ENCODE measurements around the gene ATP8A1.

The ATP8A1 gene

DNA sequence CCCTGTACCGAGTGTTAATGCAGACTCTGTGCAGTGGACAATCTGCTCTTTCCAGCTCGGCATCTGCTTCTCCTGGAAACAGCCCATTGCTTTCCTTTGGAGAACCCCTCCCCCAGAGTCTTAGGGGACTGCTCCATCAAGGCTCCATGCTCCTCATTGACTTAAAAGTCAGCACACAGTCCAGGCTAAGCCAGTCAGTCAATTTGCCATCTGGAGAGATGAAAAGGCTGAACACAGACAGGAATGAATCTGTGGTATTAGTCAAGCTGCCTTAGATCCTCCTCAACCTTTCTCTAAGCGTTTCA is 20.3 kb downstream of the ATP8A1 start:
- no peak overlapping the region for H3K4me3 ChIP-seq (ENCODE audit: low read depth, low read length)
- TF ChIP-seq, protein P1, sequence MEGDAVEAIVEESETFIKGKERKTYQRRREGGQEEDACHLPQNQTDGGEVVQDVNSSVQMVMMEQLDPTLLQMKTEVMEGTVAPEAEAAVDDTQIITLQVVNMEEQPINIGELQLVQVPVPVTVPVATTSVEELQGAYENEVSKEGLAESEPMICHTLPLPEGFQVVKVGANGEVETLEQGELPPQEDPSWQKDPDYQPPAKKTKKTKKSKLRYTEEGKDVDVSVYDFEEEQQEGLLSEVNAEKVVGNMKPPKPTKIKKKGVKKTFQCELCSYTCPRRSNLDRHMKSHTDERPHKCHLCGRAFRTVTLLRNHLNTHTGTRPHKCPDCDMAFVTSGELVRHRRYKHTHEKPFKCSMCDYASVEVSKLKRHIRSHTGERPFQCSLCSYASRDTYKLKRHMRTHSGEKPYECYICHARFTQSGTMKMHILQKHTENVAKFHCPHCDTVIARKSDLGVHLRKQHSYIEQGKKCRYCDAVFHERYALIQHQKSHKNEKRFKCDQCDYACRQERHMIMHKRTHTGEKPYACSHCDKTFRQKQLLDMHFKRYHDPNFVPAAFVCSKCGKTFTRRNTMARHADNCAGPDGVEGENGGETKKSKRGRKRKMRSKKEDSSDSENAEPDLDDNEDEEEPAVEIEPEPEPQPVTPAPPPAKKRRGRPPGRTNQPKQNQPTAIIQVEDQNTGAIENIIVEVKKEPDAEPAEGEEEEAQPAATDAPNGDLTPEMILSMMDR (IDR thresholded peaks at IDR 0.05; ENCODE audit: borderline replicate concordance, insufficient read depth, low read depth, low read length), result no peak

DNA sequence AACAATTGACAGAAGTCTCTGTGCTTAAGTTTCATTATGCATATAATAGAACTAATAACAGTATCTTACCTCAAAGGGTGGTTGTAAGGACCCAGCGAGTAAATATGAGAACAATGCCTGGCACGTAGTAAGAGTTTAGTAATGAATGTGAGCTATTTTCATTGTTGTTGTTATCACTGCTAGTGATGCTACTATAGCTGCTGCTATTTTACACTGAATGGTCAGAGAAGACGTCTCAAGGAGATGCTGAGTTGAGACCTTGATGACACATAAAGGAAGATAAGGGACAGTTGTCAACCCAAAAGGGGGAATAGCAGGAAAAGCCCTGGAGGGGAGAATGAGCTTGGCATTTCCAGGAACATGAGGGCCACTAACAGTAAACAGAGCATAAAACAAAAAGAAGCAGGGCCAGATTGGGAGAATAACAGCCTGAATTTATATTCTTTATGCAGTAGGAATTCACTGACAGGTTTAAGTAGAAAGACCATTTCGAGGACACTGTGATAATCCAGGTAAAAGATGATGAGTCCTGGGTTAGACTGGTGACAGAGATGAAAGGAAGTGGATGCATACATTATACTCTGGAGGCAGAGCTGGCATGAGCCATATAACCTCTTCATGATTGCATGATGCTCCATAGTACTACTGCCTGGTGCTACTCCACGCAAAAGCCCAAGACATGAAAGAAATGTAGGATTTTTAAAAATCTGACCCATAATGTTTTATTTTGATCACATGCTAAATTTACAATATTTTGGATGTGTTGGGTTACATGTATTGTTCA is 23.1 kb downstream of the ATP8A1 start:
- H3K4me3 ChIP-seq (ENCODE audit: low read depth, low read length), result no peak overlapping the region
- TF ChIP-seq, protein P1 (IDR thresholded peaks at IDR 0.05; ENCODE audit: borderline replicate concordance, insufficient read depth, low read depth, low read length), result no peak

DNA sequence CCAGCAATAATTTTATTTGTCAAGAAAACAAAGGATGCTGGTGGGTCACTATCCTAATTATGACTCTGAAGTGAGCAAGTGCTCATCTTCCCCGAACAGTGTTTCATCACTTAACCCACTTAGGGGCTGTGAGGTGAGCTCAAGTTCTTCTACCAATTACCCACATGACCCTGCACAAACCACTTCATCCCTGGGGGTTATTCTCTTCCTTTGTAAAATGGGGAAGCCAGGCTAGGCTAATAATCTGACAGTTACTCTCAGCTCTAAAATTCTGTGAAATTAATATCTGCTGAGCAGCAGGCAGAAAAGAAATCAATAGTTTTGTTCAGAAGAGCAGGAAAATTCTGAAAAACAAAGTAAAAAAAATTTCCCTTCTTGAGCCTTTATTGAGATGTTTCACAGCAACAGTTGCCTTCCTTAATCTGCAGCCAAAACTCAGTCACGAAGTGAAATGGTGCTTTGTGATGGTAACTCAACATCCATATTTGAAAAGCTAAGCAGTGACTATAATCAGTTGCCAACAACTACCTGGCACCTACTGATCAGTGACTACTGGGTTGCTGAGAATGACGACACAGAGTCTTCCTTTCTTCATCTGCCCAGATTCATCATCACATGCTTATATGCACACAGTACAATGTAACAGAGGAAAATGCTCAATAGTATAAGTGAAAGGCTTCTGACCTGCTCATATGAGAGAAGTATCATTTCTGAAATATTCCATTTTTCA is 24.1 kb downstream of the ATP8A1 start:
- TF ChIP-seq, protein P1 (IDR thresholded peaks at IDR 0.05; ENCODE audit: borderline replicate concordance, insufficient read depth, low read depth, low read length), result no peak
- no peak overlapping the region for H3K4me3 ChIP-seq (ENCODE audit: low read depth, low read length)

DNA sequence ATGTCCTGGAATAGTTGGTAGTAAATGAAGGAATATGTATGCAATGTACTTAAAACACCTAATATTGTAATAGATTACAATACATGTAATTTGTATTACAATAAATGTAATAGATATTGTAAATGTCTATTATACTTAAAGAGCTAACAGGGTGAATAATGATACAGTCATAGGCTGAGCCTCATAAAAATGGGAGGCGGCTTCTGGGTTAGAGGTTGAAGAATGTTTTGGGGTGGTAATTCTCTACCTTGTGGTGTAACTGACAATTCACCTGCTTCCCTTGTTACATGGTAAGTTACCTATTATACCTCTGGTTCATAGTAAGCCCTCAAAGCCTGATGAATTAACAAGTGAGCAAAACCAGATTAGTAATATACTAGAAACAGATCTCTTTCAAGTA is 26.0 kb downstream of the ATP8A1 start:
- no peak overlapping the region for H3K4me3 ChIP-seq (ENCODE audit: low read depth, low read length)
- TF ChIP-seq, protein P1 (IDR thresholded peaks at IDR 0.05; ENCODE audit: borderline replicate concordance, insufficient read depth, low read depth, low read length), result no peak

DNA sequence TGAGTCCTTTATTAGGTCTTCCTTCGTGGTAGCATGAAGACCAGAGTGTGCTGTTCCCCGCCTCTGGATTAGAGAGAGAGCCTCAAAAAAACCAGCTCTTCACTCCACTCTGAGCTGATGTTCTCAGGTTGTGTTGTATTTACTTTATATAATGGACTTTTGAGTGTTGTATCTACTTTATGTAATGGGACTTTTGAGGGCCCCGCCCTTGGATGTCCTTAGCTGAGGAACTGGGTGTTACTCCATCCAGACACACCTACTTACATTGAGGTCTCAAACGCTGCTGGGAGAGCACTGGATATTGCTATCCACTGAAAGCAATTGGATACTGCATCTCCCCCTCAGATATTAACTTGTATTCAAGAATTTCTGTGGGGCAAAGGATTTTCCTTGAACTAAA is 28.2 kb downstream of the ATP8A1 start:
- no peak overlapping the region for H3K4me3 ChIP-seq (ENCODE audit: low read depth, low read length)
- TF ChIP-seq, protein P1 (IDR thresholded peaks at IDR 0.05; ENCODE audit: borderline replicate concordance, insufficient read depth, low read depth, low read length), result no peak

DNA sequence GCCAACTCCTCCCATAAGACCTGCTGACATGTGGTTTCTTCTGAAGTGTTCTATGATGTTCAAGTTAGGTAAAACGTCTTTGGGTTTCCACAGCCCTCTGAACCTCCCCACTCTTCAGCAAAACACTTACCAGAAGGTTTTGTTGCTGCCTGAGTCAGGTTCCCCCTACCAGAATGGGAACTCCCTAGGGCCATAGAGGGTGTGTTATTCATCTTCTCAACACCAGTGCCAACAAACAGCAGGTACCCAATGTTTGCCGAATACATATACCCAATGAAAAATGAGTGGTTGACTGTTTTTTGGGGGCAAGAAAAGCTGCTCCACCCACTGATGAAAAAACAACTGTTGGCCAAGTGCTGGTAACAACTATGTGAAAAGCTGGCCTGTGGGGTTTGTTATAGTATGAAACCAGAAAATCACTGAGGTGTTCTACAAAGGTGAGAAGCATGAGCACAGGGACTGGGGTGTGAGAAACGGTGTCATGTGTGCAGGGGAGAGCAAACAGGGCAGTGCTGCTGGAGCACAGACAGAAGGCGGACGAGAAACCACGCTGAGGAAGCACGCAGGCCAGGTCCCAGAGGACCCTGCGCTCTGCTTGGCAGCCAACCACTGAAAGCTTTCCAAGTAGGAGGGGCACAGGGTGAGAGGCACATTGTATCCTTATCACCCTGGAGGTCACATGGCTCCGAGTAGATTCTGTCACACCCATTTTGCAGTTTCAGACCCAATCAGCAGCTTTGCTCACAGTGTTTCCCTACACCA is 28.8 kb downstream of the ATP8A1 start:
- TF ChIP-seq, protein P1 (IDR thresholded peaks at IDR 0.05; ENCODE audit: borderline replicate concordance, insufficient read depth, low read depth, low read length), result no peak
- H3K4me3 ChIP-seq (ENCODE audit: low read depth, low read length), result peak overlapping the region; percentile 22

All from GM12875 (cell line).